ENCODE measurements around the gene SLC12A9.

Gene SLC12A9

GRCh38 chr7:100826514-100827329 lies 25.8 kb upstream of the SLC12A9 start:
- H3K9me3 ChIP-seq (ENCODE audit: low read length): no peaks in the 10 kb centered on the region
- H3K36me3 ChIP-seq (ENCODE audit: insufficient read depth, low read length): no peaks in the 10 kb centered on the region
- no peak overlapping the region for H3K4me2 ChIP-seq (ENCODE audit: low read length)
- H3F3A ChIP-seq (ENCODE audit: insufficient read depth, low read length): no peaks in the 10 kb centered on the region
- H3K9ac ChIP-seq (ENCODE audit: low read length): no peak overlapping the region
- H2AFZ ChIP-seq (ENCODE audit: low read length): no peak overlapping the region
- H4K20me1 ChIP-seq (ENCODE audit: insufficient read depth, low read length): no peaks in the 10 kb centered on the region
- TF ChIP-seq CTCF (IDR thresholded peaks at IDR 0.05; ENCODE audit: low read length) (no peak), EZH2 (IDR thresholded peaks at IDR 0.05; ENCODE audit: borderline replicate concordance, low read length) (no peak)
- H3K9me2 ChIP-seq (ENCODE audit: low read depth, low read length): no peaks in the 10 kb centered on the region
- no peaks in the 10 kb centered on the region for H3K4me1 ChIP-seq (ENCODE audit: insufficient read depth, low read length, severe bottlenecking)
- peaks cover 10% of the 10 kb centered on the region; the same call in 1 of the 2 replicates for H3K27me3 ChIP-seq (ENCODE audit: insufficient read depth, low read length)
- H3K79me2 ChIP-seq (ENCODE audit: insufficient read depth, low read length): no peaks in the 10 kb centered on the region
- no peak overlapping the region for H3K4me3 ChIP-seq (ENCODE audit: low read depth, low read length, poor library complexity, severe bottlenecking)
- H3K27ac ChIP-seq (ENCODE audit: low read depth, low read length, poor library complexity, severe bottlenecking): no peak overlapping the region

- H4K20me1 ChIP-seq (ENCODE audit: insufficient read depth, low read length): no peaks in the 10 kb centered on the region
- H2AFZ ChIP-seq (ENCODE audit: low read length): no peak within 1 kb of the TSS
- no peaks in the 10 kb centered on the region for H3K4me1 ChIP-seq (ENCODE audit: insufficient read depth, low read length, severe bottlenecking)
- H3K27ac ChIP-seq (ENCODE audit: low read depth, low read length, poor library complexity, severe bottlenecking): no peak within 1 kb of the TSS
- H3K9ac ChIP-seq (ENCODE audit: low read length): no peak within 1 kb of the TSS
- TF ChIP-seq EZH2 (IDR thresholded peaks at IDR 0.05; ENCODE audit: borderline replicate concordance, low read length) (no peak), CTCF (IDR thresholded peaks at IDR 0.05; ENCODE audit: low read length) (no peak)
- no peaks in the 10 kb centered on the region for H3F3A ChIP-seq (ENCODE audit: insufficient read depth, low read length)
- no peaks in the 10 kb centered on the region for H3K79me2 ChIP-seq (ENCODE audit: insufficient read depth, low read length)
- H3K9me2 ChIP-seq (ENCODE audit: low read depth, low read length): no peaks in the 10 kb centered on the region
- no peak within 1 kb of the TSS for H3K4me2 ChIP-seq (ENCODE audit: low read length)
- no peak within 1 kb of the TSS for H3K4me3 ChIP-seq (ENCODE audit: low read depth, low read length, poor library complexity, severe bottlenecking)
- H3K27me3 ChIP-seq (ENCODE audit: insufficient read depth, low read length): peaks cover 10% of the 10 kb centered on the region; the same call in 1 of the 2 replicates
- no peaks in the 10 kb centered on the region for H3K36me3 ChIP-seq (ENCODE audit: insufficient read depth, low read length)
- no peaks in the 10 kb centered on the region for H3K9me3 ChIP-seq (ENCODE audit: low read length)
Measured at GRCh38 chr7:100827330-100828226, 24.9 kb upstream of the SLC12A9 start, which contains the start of gene EPHB4. TSS of gene EPHB4 (minus strand) at chr7:100827523. CDS start at chr7:100827030, 493 bp downstream.

- Histone ChIP-seq H3K9me3 (ENCODE audit: low read length) (no peaks in the 10 kb centered on the region), H2AFZ (ENCODE audit: low read length) (no peak overlapping the region), H3K9me2 (ENCODE audit: low read depth, low read length) (no peaks in the 10 kb centered on the region), H3K4me3 (ENCODE audit: low read depth, low read length, poor library complexity, severe bottlenecking) (no peak overlapping the region), H3K4me2 (ENCODE audit: low read length) (no peak overlapping the region), H3K9ac (ENCODE audit: low read length) (no peak overlapping the region), H3K27me3 (ENCODE audit: insufficient read depth, low read length) (peaks cover 13% of the 10 kb centered on the region; the same call in 1 of the 2 replicates), H3K4me1 (ENCODE audit: insufficient read depth, low read length, severe bottlenecking) (no peaks in the 10 kb centered on the region), H3K36me3 (ENCODE audit: insufficient read depth, low read length) (no peaks in the 10 kb centered on the region), H3K27ac (ENCODE audit: low read depth, low read length, poor library complexity, severe bottlenecking) (no peak overlapping the region), H3K79me2 (ENCODE audit: insufficient read depth, low read length) (no peaks in the 10 kb centered on the region), H4K20me1 (ENCODE audit: insufficient read depth, low read length) (no peaks in the 10 kb centered on the region), H3F3A (ENCODE audit: insufficient read depth, low read length) (no peaks in the 10 kb centered on the region)
- TF ChIP-seq EZH2 (IDR thresholded peaks at IDR 0.05; ENCODE audit: borderline replicate concordance, low read length) (no peak), CTCF (IDR thresholded peaks at IDR 0.05; ENCODE audit: low read length) (no peak)
Measured at GRCh38 chr7:100829150-100829716, 23.3 kb upstream of the SLC12A9 start.
